NCI-H774 (cell line): ENCODE data around the gene MORN1.

ENCODE experiments used
- DNase-seq: peaks from one replicate; lab custom pipeline; 2025; lab: John Stamatoyannopoulos, UW

MORN1 gene

GRCh38 chr1:2275796-2276536, 115.4 kb downstream of the MORN1 start:
- DNase-seq: no peak

- no peak for DNase-seq
Observed at GRCh38 chr1:2274929-2275475, 116.4 kb downstream of the MORN1 start.

DNA sequence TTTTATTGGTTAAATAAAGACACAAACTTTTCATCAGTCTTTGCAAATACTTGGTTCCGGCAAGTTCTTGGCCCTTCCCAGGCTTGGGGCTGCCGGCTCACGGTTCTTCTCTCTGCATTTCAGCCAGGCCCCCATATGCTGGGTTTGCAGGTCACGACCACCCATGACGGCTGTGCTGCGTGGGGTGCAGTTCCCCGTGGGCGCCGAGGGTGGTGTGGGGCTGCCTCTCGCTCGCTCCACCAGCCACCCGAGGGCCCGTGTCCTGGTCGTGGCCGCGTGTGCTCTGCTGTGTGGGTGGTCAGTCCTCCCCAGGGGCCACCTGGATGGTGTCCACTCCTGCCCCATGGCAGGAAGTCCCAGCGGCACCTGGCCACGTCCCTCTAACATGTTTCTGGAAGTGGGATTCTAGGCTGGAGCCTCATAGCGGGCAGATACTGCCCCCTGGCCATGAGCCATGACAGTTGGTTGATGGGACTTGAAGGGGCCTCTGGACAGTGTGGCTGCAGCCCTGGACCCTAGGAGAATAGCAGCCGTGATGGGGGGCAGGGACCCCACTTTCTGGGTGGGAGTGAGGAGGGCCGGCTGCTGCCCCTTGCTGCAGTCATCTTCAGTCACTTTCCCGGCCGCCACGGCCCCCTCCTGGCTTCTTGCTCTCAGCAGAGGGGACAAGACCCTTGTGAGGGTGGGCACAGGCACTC, 117.0 kb downstream of the MORN1 start:
- DNase-seq: no peak

GRCh38 chr1:2273401-2274090, 117.8 kb downstream of the MORN1 start:
- no peak for DNase-seq

DNA sequence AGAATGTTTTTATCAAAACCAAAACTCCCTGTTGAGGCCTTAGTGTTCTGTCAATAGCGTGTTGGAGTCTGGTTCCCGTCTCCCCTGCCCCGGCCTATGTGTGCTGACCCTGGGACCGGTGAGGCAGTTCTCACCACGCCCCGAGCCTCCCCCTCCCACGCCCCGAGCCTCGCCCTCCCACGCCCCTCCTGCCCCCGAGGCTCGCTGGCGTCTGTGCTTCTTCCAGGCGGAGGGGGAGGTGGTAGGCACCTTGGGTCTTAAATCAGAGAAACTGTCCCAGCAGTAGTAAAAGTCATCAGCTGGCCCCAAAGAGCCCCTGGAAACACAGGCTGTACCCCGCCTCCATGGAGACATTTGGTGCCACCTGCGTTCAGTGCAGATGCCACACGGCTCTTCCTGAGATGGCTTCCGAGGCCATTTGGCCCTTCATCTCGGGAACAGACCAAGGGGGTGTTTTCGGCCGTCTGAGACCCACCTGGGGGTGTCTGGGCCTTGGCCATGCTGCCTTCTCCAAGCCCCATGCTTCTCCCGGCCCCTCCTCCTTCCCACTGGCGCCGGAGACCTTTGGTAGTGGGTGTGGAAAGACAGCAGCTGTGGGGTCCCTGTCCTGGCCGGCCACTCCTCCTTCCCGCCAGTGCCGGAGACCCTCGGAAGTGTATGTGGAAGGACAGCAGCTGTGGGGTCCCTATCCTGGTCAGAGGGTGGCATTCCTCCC, 118.5 kb downstream of the MORN1 start:
- no peak for DNase-seq

- DNase-seq: no peak
Observed at GRCh38 chr1:2271841-2272655, 119.3 kb downstream of the MORN1 start.
